Skeletal muscle cell (primary cell): Measurements from ENCODE around the gene ASB1.
"Not testable (repeated sequence)": the region's sequence is repeated elsewhere in the genome, so short reads cannot be mapped to it uniquely, and the experiment has no call there.

Experiments
- DNase-seq: peaks from one replicate; pipeline ENCODE4 v3.0.0-alpha.2; 2010; ENCODE audit warnings: low read depth
- H3K4me3 ChIP-seq: 2 replicates; pipeline ENCODE4 v1.5.1; 2011; ENCODE audit warnings: low read depth, mild to moderate bottlenecking, control low read depth, low read length, moderate library complexity

ASB1 gene

DNA sequence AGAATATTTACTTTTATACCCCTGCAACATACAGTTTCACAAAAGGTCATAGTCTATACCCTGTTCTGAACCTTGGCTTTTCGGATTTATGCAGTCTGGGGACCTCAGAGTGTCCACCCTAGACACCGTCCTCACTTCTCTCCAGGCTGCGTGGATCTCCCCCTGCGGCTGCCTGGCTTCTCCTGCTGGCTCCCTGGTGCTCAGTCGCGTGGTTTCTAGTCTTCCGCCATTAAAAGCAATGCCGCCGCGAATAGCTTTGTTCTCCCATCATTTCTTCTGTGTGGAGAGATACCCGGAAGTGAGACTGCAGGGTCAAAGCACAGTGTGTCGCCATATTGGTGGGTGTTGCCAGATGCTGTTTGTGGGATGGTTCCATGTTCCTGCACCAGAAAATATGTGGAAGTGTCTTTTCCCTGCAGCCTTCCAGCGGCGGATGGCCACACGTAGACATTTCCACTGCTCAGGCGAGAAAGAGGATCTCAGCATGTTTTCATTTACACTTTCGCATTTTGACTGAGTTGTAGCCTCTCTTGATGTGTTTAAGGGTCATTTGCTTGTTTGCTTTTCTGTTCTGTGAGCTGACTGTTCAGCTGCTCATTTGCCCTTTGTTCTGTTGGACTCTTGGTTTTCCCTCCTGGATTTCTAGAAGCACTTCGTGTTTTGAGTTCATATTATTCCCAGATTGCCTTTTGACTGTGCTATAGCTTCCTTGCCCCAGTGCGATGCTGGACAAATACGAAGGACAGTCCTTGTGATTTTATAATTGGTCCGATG lies 22.9 kb upstream of the ASB1 start:
- H3K4me3 ChIP-seq, result no peak overlapping the region
- DNase-seq, result no peak

DNA sequence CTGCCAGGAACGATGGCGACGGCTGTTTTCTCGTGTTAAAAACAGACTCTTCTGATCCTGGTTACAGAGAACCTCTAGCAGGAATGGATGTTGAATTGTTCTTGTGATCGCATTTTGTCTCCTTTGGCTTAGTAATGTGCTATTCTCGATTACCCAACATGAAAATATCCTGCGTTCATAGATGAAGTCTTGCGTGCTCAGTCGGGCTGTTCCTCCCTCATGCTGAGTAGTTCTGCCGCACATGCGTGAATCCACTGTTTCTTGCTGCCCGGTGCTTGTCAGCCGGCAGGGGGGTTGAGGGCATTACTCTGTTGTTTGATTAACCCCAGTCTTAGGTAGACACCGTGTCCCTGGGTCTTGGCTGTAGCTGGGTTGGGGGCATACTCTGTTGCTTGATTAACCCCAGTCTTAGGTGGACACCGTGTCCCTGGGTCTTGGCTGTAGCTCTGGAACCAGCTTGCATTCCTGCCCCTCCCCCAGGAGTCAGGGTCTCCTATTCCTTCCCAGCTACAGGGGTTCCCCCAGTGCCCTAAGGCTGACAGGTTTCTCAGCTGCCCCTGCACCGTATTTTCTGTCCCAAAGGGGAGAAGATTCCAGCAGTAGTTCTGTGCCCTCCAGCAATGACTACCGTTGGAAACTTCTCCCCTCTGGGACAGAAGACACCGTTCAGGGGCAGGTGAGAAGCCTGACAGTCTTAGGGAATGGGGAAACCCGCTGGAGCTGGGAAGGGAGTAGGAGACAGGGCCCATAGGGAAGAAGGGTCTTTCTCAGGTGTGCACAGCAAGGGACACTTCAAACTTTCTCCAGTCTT lies 22.1 kb upstream of the ASB1 start:
- H3K4me3 ChIP-seq, result no peak overlapping the region
- no peak for DNase-seq

DNA sequence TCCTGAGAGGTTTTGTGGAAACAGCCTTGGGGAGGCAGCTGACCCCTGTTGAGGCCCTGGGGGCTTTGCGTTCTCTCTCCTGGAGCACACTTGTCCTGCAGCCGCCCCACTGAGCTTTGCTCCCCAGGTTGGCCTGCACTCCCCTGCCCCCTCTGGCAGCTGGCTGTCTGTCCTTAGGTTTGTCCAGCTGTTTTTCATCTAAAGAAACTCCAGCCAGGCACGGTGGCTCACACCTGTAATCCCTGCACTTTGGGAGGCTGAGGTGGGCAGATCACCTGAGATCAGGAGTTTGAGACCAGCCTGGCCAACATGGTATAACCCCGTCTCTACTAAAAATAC lies 21.5 kb upstream of the ASB1 start:
- H3K4me3 ChIP-seq, DNase-seq: not testable (repeated sequence)

DNA sequence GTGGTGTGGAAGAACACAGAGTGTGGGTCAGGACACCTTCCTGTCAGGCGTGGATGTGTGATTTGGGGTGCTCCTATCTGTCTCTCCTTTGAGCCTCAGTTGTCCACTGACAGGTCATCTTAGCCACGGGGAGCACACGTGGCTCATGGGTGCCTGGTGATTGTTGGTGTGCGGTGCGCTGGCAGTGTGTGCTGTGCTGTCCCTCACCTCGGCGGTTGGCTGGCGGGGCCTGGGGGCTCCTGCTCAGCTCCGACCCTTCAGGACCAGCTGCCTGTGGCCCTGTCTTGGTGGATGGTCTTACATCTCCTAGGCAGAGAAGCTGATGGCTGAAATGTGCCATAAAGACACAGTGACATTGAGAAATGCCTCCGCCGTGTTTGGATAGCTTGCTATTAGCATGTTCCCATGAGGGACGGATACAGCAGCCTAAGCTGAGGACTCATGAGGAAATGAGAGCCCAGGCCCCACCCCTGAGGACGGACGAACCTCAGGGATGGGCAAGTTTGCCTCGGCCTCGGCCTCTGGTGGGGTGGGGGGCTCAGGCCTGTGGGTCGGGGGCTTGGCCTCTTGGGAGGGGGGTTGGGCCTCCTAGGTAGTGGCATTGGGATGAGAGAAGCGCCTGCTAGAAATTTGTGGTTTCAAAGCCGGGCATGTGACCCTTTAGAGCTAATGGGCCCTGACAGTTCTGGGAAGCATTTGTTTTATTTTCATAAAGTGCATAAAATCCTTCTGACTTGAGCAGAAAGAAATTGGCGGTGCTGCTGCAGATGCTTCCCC lies 20.3 kb upstream of the ASB1 start:
- no peak for DNase-seq
- no peak overlapping the region for H3K4me3 ChIP-seq

DNA sequence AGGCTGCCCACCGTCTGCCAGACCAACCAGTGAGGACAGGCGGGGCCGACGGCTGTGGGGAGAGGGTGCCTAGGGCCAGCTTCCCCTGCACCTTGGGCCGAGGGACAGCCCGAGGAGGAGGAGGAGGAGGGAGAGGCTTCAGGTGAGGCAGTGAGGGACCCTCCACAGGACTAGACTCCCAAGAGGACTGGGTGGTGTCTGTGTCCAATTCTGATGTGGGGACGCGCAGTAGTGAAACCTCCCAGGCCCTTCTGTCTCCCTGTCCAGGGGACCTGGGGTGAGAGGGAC lies 19.8 kb upstream of the ASB1 start:
- no peak overlapping the region for H3K4me3 ChIP-seq
- no peak for DNase-seq

DNA sequence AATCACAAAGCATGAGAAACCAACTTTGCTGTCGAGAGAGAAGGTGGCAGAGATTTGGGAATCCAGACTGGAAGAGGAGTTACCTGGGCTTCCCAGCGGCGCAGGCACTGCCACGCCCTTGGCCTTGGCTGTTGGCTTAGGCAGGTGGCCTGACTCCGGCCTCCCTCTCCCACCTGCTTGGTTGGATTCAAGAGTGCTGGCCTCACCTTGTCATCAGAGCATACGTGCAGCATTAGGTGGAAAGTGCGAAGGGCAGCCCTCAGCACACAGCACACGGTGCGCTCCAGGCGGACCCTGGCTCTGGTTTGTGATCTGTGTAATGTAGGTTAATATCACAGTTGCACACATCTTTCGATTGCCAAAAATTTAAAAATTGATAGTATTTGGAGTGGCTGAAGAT lies 19.2 kb upstream of the ASB1 start:
- no peak overlapping the region for H3K4me3 ChIP-seq
- DNase-seq, result no peak

DNA sequence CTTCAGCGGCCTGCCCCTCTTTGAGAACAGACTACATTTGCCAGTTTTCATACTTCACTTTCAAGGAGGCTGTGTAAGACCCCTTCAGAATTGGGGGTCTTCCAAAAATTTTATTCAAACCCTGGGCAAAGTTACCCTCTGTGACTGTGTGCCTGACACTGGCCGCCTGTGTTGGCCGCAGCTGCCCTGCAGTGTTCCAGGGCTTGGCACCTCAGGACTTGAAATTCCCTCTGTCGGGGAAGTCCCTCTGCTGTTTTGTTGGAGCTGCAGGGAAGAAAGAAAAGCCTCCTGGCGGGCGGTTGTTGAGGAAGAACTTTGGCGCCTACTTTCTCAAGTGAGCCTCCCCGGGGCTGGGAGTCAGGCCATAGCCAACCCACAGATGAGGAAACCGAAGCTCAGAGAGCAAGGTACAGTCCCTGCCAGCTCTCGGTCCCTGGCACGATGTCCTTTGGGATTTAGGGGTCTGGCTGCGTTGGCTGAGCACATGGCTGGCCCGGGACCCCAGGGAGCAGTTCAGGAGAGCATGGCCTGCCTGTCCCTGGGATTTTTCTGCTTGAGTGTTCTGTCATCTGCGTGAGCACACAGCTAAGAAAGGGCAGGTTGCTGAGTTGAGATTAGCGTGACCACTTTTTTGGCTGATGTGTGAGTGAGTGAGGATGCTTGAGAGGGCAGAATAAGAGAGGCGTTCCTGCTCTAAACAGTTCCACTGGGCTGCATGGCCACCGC lies 17.9 kb upstream of the ASB1 start:
- no peak overlapping the region for H3K4me3 ChIP-seq
- no peak for DNase-seq

DNA sequence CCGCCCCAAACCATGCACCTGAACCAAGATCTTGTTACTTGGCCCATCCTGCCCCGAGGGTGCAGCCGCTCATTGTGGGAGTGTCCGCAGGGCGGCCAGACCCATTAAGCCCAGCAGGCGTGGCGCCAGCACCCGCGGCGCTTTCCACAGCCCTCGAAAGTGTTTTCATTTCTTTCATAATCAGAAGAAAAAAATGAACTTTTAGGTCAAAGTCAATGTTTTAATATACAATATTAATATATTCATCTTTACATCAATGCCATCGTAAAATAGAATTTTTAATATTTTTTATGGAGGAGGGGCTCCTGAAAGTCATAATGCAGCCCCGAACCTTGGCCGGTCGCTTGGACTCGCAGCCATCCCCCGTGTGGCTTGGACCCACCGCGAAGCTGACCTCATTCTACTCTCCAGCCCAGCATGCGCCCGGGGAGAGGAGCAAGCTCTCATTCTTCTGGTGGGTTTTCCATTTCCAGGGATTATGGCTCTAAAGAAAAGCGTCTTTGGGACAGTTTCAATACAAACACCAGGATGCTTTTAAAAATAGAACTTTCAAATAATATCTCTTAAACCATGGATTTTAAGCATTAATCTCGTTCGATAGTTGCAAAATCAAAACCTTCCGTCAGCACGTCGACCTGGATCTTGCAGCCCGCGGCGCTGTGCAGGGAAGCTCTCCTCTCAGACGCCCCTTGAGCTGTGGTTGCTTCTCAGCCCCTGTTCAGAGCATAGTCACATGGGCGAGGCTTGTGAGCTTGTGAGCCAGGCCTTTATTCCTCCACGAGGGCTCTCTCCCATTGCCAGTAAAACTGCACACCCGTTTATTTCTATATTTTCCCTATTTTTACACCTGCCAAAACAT lies 17.2 kb upstream of the ASB1 start:
- no peak for DNase-seq
- H3K4me3 ChIP-seq, result no peak overlapping the region

DNA sequence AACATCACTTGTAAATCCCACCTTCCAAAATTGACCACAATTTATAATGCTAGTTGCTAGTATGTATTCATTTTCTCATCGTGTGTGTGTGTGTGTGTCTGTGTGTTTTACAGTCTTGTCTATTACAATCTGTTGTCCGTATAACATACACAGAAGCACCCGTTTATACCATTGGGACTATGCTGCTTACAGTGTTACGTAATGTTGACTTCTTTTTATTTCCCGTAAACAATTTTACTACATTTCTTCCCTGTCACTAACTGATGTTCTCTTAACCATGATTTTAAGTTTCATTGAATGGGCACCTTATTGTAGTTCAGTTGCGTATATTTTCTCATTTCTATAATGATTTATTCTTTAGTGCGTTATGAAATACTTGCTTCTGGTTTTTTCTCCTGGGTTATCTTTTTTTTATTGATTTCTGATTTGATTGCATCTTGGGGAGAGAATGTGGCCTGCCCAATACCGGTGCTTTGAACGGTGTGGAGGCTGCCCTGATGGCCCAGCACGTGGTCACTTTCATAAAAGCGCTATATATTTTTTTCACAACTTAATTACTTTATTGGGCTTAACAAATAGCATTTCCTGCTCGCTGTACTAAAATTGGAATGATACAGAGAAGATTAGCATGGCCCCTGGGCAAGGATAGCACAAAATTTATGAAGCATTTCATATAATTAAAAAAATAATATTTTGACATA lies 14.5 kb upstream of the ASB1 start:
- DNase-seq, result no peak
- H3K4me3 ChIP-seq, result no peak overlapping the region

DNA sequence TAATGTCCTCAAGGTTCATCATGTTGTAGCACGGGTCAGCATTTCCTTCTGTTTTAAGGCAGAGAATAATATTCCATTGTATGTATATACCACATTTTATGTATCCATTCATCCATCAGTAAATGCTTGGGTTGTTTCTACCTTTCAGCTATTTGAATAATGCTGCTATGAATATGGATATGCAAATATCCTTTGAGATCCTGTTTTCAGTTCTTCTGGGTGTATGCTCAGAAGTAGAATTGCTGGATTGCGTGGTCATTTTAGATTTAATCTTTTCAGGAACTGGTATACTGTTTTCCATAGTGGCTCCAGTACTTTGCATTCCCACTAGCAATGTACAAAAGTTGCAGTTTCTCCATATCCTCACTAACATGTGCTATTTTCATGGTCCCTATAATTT lies 13.4 kb upstream of the ASB1 start:
- H3K4me3 ChIP-seq, result no peak overlapping the region
- DNase-seq, result no peak

DNA sequence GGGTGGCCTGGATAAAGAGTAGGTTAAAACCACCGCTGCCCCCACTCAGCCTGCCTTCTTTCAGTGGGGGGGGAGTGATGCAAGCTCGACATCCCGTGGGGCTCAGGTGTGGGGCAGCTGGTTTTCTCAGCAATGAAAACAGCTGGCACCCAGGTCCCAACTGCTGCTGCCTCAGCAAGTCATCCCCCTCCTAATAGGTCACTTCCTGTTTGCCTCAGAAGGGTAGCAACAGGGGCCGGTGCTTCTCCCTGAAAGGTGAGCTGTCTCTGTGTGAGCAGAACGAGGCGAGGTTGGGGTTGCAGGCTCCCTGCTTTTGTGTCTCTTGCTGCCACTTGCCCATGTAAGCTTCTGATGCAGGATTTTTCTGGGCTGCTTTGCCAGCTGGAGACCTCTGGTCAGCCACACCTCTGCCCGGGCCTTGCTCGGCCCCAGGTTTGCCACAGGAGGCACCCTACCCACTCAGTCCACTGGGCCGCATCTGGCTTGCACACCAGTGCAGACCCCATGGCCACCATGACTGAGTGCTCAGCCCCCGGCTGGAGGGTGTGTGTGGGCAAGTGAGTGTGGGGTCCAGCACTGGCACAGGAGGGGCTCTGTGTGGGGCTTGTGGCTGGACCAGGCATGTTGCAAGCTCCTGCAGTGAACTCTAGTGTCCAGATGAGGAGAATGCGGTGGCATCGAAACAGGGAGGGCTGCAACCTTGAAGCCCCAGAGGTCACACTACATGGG lies 11.5 kb upstream of the ASB1 start:
- no peak for DNase-seq
- no peak overlapping the region for H3K4me3 ChIP-seq

DNA sequence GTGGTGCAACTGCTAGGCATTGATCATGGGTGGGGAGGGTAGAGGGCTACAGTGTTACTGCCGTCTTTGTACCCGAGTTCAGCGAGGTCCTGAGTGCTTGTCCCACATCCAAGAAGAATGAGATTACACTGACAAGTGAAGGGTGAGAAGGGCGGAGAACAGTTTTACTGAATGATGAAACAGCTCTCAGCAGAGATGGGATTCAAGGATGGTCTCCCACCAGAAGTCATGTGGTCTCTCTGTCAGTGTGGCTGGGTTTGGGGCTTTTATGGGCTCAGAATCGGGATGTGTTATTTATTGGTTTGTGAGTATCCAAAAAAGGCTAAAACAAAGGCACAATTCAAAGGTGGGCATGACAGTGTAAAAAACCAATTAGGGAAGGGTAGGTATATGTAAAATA lies 10.8 kb upstream of the ASB1 start:
- no peak overlapping the region for H3K4me3 ChIP-seq
- DNase-seq, result no peak

DNA sequence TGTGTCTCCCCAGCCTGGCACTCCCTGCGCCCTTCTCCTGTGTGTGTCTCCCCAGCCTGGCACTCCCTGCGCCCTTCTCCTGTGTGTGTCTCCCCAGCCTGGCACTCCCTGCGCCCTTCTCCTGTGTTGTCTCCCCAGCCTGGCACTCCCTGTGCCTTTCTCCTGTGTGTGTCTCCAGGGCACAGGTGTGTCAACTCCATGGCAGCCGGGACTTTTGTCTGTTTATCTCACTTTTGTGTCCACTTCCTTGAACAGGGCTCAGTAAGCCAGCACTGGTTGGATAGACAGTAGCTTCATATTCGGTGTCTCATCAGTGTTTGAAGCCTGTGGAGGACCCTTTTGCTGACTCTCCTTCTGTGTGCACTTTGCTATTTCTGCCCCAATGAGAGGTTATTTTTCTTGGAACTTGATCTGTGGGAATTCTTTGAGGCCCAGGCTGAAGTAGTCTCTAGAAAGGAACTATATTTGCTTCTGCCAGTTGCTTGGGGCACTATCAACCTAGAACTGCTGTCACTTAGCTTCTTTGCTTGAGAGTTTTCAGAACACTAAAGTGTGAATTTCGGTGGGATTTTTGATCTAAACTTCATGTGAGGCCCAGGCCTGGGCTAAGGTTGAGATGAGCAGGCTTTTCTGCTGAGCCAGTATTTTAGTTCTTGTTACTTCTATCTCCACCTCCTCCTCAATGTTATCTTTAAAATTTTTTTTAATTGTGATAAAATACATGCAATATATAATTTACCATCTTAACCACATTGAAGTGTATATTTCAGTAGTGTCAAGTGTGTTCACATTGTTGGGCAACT lies 8.3 kb upstream of the ASB1 start:
- no peak for DNase-seq
- no peak overlapping the region for H3K4me3 ChIP-seq

DNA sequence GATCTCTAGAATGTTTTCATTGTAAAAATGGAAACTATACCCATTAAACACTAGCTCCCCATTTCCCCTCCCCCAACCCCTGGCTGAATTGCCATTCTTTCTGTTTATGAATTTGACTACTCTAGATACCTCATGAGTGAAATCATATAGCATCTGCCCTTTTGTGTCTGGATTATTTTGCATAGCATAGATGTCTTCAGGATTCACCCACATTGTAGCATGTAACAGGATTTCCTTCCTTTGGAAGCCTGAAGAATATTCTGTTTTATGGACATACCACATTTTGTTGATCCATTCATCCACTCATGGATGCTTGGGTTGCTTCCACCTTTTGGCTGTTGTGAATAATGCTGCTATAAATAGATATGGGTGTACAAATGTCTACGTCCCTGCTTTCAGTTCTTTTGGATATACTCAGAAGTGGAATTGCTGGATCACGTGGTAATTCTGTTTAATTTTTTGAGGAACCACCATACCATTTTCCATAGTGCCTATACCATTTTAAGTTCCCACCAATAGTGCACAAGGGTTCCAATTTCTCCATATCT lies 7.7 kb upstream of the ASB1 start:
- DNase-seq, result no peak
- no peak overlapping the region for H3K4me3 ChIP-seq

DNA sequence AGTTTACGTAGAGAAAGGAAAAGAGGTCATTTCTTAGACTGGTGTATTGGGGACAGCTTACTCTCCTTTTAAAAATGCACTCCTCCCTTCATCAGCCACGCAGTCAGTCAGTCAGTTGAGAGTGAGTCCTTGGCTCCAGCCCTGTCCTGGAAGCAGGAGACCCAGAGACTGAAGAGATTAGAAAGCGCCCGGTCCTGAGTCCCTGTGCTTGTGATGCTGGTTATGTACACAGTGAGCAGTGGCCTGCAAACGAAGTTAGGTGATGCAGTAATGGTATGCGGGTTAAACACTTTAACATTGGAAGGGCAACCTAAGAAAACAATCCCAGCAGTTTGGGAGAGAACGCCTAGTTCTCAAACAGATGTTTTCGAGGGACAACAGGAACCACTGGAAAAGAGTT lies 6.3 kb upstream of the ASB1 start:
- DNase-seq, result no peak
- H3K4me3 ChIP-seq, result no peak overlapping the region

DNA sequence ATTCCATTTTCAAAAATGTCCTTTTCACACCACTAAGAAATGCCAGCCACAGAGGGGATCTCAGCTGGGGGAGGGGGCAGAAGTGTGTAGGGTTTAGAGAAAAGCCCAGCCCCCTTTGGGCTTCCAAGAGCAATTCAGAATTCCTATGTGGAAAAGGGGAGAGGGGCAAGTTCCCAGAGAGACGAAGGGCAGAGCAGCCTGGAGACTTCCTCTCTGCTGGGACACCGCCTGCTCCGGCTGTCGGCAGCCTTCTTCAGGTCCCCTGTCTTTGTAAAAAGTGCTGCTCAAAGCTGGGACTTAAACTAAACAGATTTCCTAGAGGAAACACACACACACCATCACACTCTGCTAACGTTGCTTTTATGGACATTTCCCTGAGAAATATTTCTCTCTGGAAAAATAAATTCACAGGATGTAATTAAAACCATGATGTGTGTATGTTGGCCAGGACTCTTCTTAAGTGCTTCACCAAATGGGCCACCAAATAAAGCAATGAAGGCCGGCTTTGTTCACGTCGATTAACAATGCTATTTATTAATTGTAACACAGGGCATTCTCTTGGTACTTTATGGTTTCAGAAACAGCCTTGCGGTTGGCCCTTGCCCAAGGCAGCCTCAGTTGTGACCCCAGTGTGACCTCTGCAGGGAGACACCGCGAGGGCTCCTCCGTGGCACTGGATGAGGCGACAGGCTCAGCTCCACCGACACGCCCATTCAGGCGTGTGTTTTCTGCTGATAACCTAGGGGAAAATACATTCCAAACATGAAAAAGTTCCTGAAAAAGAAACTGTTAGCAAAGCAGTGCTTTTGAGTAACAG lies 5.6 kb upstream of the ASB1 start:
- DNase-seq, result no peak

More for the DNA sequence above, 5.6 kb upstream of the ASB1 start:
- no peak overlapping the region for H3K4me3 ChIP-seq
